ENCODE results near the gene RMDN2. TPM values are rescaled to one million over a fixed set of nuclear protein-coding genes. Genes with fewer than 3 reads are reported as not detected.

Gene RMDN2
- total and polyA plus RNA-seq, 9 of the 15 experiments (the other 6 are each of a cell fraction or from before 2014, with no cell fraction given): 1.5 to 4.3 (median 2.3) TPM

- CTCF ChIA-PET (ENCODE audit: low intra/inter-chr PET ratio): no interaction called here
- no peak overlapping the region for H2AFZ ChIP-seq (ENCODE audit: low read depth, low read length)
- in situ Hi-C loops (cut with MboI) (loop anchor here (10.0 to 25.0 kb wide), 2 partner anchors 278 to 761 kb away; no protein-coding TSS in a partner anchor), intact Hi-C loops (cut with micrococcal nuclease) (no loop called here)
- POLR2A ChIA-PET: no interaction called here
- H3K9me3 ChIP-seq (replicated peaks; ENCODE audit: control insufficient read depth, insufficient read depth, low read depth, low read length): no peaks in the 10 kb centered on the region
- no peaks in the 10 kb centered on the region for H3K4me1 ChIP-seq (replicated peaks in 1 of 2; ENCODE audit: control insufficient read depth in 2 of 2, insufficient read depth in 2 of 2, low read length in 2 of 2)
- no peaks in the 10 kb centered on the region for H3K79me2 ChIP-seq (ENCODE audit: control insufficient read depth, insufficient read depth, low read length)
- H3K9me1 ChIP-seq (ENCODE audit: control insufficient read depth, insufficient read depth, low read length): no peaks in the 10 kb centered on the region
- 0% methylated on average over 1 of the region's 1 CpG for whole genome bisulfite sequencing (ENCODE audit: insufficient coverage, low coverage, missing lambda C conversion rate)
- H3K9ac ChIP-seq (ENCODE audit: insufficient read depth in 1 of 2, low read depth in 2 of 2, low read length in 2 of 2): no peak overlapping the region
- H4K20me1 ChIP-seq (replicated peaks; ENCODE audit: control insufficient read depth, insufficient read depth, low read length): no peaks in the 10 kb centered on the region
- FAIRE-seq (no peak), ATAC-seq (no peak), DNase-seq (ENCODE audit: extremely low read depth in 1 of 4, low spot score in 3 of 4) (no peak)
- H3K4me3 ChIP-seq: no peak overlapping the region
- no peak overlapping the region for H3K4me2 ChIP-seq (ENCODE audit: insufficient read depth, low read length)
- no peaks in the 10 kb centered on the region for H3K36me3 ChIP-seq (ENCODE audit: control insufficient read depth, insufficient read depth, low read length)
- BruUV-seq (replicated peaks): no TSS peak
- no peak overlapping the region for H3K27ac ChIP-seq (ENCODE audit: extremely low read depth, low read depth, low read length)
- no peaks in the 10 kb centered on the region; a peak in 1 of 5 replicates for H3K27me3 ChIP-seq (ENCODE audit: control insufficient read depth in 2 of 2, insufficient read depth in 2 of 2, low read length in 2 of 2)
- no peak for TF ChIP-seq U2AF2 (optimal IDR thresholded peaks at IDR 0.05; ENCODE audit: low read depth, low read length)
- TF ChIP-seq DIDO1 (tag; IDR thresholded peaks at IDR 0.05; ENCODE audit: low read depth): no peak
- TF ChIP-seq RFX5 (IDR thresholded peaks at IDR 0.05; ENCODE audit: low read depth, low read length): no peak
- TF ChIP-seq, protein P1, sequence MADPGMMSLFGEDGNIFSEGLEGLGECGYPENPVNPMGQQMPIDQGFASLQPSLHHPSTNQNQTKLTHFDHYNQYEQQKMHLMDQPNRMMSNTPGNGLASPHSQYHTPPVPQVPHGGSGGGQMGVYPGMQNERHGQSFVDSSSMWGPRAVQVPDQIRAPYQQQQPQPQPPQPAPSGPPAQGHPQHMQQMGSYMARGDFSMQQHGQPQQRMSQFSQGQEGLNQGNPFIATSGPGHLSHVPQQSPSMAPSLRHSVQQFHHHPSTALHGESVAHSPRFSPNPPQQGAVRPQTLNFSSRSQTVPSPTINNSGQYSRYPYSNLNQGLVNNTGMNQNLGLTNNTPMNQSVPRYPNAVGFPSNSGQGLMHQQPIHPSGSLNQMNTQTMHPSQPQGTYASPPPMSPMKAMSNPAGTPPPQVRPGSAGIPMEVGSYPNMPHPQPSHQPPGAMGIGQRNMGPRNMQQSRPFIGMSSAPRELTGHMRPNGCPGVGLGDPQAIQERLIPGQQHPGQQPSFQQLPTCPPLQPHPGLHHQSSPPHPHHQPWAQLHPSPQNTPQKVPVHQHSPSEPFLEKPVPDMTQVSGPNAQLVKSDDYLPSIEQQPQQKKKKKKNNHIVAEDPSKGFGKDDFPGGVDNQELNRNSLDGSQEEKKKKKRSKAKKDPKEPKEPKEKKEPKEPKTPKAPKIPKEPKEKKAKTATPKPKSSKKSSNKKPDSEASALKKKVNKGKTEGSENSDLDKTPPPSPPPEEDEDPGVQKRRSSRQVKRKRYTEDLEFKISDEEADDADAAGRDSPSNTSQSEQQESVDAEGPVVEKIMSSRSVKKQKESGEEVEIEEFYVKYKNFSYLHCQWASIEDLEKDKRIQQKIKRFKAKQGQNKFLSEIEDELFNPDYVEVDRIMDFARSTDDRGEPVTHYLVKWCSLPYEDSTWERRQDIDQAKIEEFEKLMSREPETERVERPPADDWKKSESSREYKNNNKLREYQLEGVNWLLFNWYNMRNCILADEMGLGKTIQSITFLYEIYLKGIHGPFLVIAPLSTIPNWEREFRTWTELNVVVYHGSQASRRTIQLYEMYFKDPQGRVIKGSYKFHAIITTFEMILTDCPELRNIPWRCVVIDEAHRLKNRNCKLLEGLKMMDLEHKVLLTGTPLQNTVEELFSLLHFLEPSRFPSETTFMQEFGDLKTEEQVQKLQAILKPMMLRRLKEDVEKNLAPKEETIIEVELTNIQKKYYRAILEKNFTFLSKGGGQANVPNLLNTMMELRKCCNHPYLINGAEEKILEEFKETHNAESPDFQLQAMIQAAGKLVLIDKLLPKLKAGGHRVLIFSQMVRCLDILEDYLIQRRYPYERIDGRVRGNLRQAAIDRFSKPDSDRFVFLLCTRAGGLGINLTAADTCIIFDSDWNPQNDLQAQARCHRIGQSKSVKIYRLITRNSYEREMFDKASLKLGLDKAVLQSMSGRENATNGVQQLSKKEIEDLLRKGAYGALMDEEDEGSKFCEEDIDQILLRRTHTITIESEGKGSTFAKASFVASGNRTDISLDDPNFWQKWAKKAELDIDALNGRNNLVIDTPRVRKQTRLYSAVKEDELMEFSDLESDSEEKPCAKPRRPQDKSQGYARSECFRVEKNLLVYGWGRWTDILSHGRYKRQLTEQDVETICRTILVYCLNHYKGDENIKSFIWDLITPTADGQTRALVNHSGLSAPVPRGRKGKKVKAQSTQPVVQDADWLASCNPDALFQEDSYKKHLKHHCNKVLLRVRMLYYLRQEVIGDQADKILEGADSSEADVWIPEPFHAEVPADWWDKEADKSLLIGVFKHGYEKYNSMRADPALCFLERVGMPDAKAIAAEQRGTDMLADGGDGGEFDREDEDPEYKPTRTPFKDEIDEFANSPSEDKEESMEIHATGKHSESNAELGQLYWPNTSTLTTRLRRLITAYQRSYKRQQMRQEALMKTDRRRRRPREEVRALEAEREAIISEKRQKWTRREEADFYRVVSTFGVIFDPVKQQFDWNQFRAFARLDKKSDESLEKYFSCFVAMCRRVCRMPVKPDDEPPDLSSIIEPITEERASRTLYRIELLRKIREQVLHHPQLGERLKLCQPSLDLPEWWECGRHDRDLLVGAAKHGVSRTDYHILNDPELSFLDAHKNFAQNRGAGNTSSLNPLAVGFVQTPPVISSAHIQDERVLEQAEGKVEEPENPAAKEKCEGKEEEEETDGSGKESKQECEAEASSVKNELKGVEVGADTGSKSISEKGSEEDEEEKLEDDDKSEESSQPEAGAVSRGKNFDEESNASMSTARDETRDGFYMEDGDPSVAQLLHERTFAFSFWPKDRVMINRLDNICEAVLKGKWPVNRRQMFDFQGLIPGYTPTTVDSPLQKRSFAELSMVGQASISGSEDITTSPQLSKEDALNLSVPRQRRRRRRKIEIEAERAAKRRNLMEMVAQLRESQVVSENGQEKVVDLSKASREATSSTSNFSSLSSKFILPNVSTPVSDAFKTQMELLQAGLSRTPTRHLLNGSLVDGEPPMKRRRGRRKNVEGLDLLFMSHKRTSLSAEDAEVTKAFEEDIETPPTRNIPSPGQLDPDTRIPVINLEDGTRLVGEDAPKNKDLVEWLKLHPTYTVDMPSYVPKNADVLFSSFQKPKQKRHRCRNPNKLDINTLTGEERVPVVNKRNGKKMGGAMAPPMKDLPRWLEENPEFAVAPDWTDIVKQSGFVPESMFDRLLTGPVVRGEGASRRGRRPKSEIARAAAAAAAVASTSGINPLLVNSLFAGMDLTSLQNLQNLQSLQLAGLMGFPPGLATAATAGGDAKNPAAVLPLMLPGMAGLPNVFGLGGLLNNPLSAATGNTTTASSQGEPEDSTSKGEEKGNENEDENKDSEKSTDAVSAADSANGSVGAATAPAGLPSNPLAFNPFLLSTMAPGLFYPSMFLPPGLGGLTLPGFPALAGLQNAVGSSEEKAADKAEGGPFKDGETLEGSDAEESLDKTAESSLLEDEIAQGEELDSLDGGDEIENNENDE (IDR thresholded peaks at IDR 0.05; ENCODE audit: low read depth, low read length): no peak
- TF ChIP-seq EP300 (IDR thresholded peaks at IDR 0.05; ENCODE audit: low read length): no peak
- TF ChIP-seq MECOM (CRISPR knock-in tag; IDR thresholded peaks at IDR 0.05): no peak
- TF ChIP-seq NCOA4 (IDR thresholded peaks at IDR 0.05; ENCODE audit: partially characterized antibody): no peak
- TF ChIP-seq KAT8 (IDR thresholded peaks at IDR 0.05; ENCODE audit: low read depth): no peak
- no peak for TF ChIP-seq TSC22D4 (tag; IDR thresholded peaks at IDR 0.05)
- TF ChIP-seq FOSL1 (tag; conservative IDR thresholded peaks at IDR 0.05): no peak
- no peak for TF ChIP-seq ZNF764 (CRISPR knock-in tag; IDR thresholded peaks at IDR 0.05; ENCODE audit: low read depth)
- no peak for TF ChIP-seq SAFB2 (IDR thresholded peaks at IDR 0.05; ENCODE audit: borderline replicate concordance, low read depth, low read length, severe bottlenecking)
- TF ChIP-seq SNIP1 (IDR thresholded peaks at IDR 0.05; ENCODE audit: low read depth): no peak
- TF ChIP-seq BACH1 (tag; IDR thresholded peaks at IDR 0.05): no peak
Observed at GRCh38 chr2:37976411-37976810, 51.3 kb downstream of the RMDN2 start.

All from K562 (cell line).